Measurements from ENCODE around the gene ADH4. TPM values are rescaled to one million over a fixed set of nuclear protein-coding genes. Genes with fewer than 3 reads are reported as not detected.
A peak's percentile ranks its signal among the peaks of the same experiment; 100 is the strongest.

Gene ADH4
- polyA plus RNA-seq, 1 of the 3 experiments (the other 2 are of a cell fraction): not detected

- H3K4me1 ChIP-seq (ENCODE audit: control insufficient read depth in 1 of 2, insufficient read depth in 2 of 2, low read depth in 1 of 2, low read length in 1 of 2): peaks cover 0 to 5% of the 10 kb centered on the region in 2 experiments; a peak in 2 of 4 replicates
- POLR2A ChIA-PET: no interaction called here
- no peak overlapping the region for H2AFZ ChIP-seq (ENCODE audit: low read depth)
- H3K9me2 ChIP-seq: no peaks in the 10 kb centered on the region
- no peak overlapping the region for H3K4me3 ChIP-seq (ENCODE audit: low read depth in 2 of 2, low read length in 1 of 2)
- no peaks in the 10 kb centered on the region for H3K79me2 ChIP-seq (ENCODE audit: insufficient read depth)
- H3K27me3 ChIP-seq (ENCODE audit: insufficient read depth): no peaks in the 10 kb centered on the region
- DNase-seq: no peak
- no peak overlapping the region for H3K4me2 ChIP-seq
- H3K9me3 ChIP-seq: no peaks in the 10 kb centered on the region
- H3K9ac ChIP-seq: no peak overlapping the region
- H3F3A ChIP-seq (replicated peaks; ENCODE audit: insufficient read depth): no peaks in the 10 kb centered on the region
- H3K36me3 ChIP-seq (replicated peaks in 1 of 2; ENCODE audit: control insufficient read depth in 1 of 2, insufficient read depth in 2 of 2, low read length in 1 of 2): no peaks in the 10 kb centered on the region
- TF ChIP-seq RFX5 (IDR thresholded peaks at IDR 0.05; ENCODE audit: low read length) (no peak), USF1 (IDR thresholded peaks at IDR 0.05; ENCODE audit: borderline replicate concordance, low read depth) (no peak)
- CTCF ChIA-PET: no interaction called here
- H4K20me1 ChIP-seq (ENCODE audit: insufficient read depth): no peaks in the 10 kb centered on the region
- no peak overlapping the region; a peak in 1 of 4 replicates for H3K27ac ChIP-seq (ENCODE audit: low read depth in 2 of 2, low read length in 1 of 2)
Measured at GRCh38 chr4:99136329-99136728, 7.8 kb downstream of the ADH4 start.

GRCh38 chr4:99135541-99136162, 8.4 kb downstream of the ADH4 start:
- H3K4me3 ChIP-seq (ENCODE audit: low read depth in 2 of 2, low read length in 1 of 2): no peak overlapping the region
- H3K27ac ChIP-seq (ENCODE audit: low read depth in 2 of 2, low read length in 1 of 2): peak overlapping the region in 1 of 2 experiments; percentile 22; a peak in 1 of 4 replicates
- peaks cover 0 to 5% of the 10 kb centered on the region in 2 experiments; a peak in 2 of 4 replicates for H3K4me1 ChIP-seq (ENCODE audit: control insufficient read depth in 1 of 2, insufficient read depth in 2 of 2, low read depth in 1 of 2, low read length in 1 of 2)
- H2AFZ ChIP-seq (ENCODE audit: low read depth): no peak overlapping the region
- H3K4me2 ChIP-seq: no peak overlapping the region
- DNase-seq: peak; percentile 36
- POLR2A ChIA-PET: no interaction called here
- no peak overlapping the region for H3K9ac ChIP-seq
- H3K79me2 ChIP-seq (ENCODE audit: insufficient read depth): no peaks in the 10 kb centered on the region
- H4K20me1 ChIP-seq (ENCODE audit: insufficient read depth): no peaks in the 10 kb centered on the region
- H3K27me3 ChIP-seq (ENCODE audit: insufficient read depth): no peaks in the 10 kb centered on the region
- H3K36me3 ChIP-seq (replicated peaks in 1 of 2; ENCODE audit: control insufficient read depth in 1 of 2, insufficient read depth in 2 of 2, low read length in 1 of 2): no peaks in the 10 kb centered on the region
- TF ChIP-seq RCOR1 (IDR thresholded peaks at IDR 0.05; ENCODE audit: low read length) (peak; percentile 26; the same call in 1 of the 2 replicates), GATA2 (CRISPR knock-in tag; IDR thresholded peaks at IDR 0.05) (peak; percentile 61), SIN3A (IDR thresholded peaks at IDR 0.05; ENCODE audit: borderline replicate concordance, low read depth, low read length) (no peak), EP300 (IDR thresholded peaks at IDR 0.05; ENCODE audit: borderline replicate concordance in 1 of 2, low read depth in 1 of 2, low read length in 1 of 2) (peak in 1 of 2 experiments; percentile 35; a peak in 1 of 4 replicates)
- no peaks in the 10 kb centered on the region for H3F3A ChIP-seq (replicated peaks; ENCODE audit: insufficient read depth)
- WGBS (ENCODE audit: low lambda C conversion rate): 39% methylated on average over 3 of the region's 3 CpGs
- H3K9me3 ChIP-seq: no peaks in the 10 kb centered on the region
- no peaks in the 10 kb centered on the region for H3K9me2 ChIP-seq
- CTCF ChIA-PET: no interaction called here

DNA sequence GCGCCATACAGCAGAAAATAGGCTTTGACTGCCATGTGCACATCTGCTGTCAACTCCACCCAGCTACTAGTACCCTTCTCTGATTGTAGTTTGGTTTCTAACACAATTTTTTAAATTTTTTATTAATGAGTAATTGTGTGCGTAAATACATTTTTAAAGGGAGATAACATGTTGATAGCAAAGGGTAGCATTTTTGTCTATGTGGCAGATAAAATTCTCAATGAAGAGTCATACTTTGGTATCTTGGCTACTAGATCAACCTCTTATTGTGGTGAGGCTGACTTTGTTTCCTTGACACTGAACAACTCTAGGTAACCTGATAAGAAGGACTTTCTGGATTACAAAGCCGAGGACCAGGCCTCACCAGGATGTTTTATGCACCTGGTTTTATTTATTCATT, 9.5 kb downstream of the ADH4 start:
- DNase-seq: no peak
- Histone ChIP-seq H3K27ac (ENCODE audit: low read depth in 2 of 2, low read length in 1 of 2) (no peak overlapping the region), H3K4me2 (no peak overlapping the region), H3K9ac (no peak overlapping the region), H3K27me3 (ENCODE audit: insufficient read depth) (no peaks in the 10 kb centered on the region), H2AFZ (ENCODE audit: low read depth) (no peak overlapping the region), H4K20me1 (ENCODE audit: insufficient read depth) (no peaks in the 10 kb centered on the region), H3K79me2 (ENCODE audit: insufficient read depth) (no peaks in the 10 kb centered on the region), H3K4me3 (ENCODE audit: low read depth in 2 of 2, low read length in 1 of 2) (no peak overlapping the region), H3K9me3 (no peaks in the 10 kb centered on the region; the same call in 1 of the 2 replicates), H3K4me1 (ENCODE audit: control insufficient read depth in 1 of 2, insufficient read depth in 2 of 2, low read depth in 1 of 2, low read length in 1 of 2) (peaks cover 0 to 5% of the 10 kb centered on the region in 2 experiments; a peak in 2 of 4 replicates), H3K36me3 (replicated peaks in 1 of 2; ENCODE audit: control insufficient read depth in 1 of 2, insufficient read depth in 2 of 2, low read length in 1 of 2) (no peaks in the 10 kb centered on the region), H3K9me2 (no peaks in the 10 kb centered on the region), H3F3A (replicated peaks; ENCODE audit: insufficient read depth) (no peaks in the 10 kb centered on the region)
- TF ChIP-seq RAD21 (IDR thresholded peaks at IDR 0.05; ENCODE audit: low read length) (no peak), ZBTB33 (IDR thresholded peaks at IDR 0.05; ENCODE audit: borderline replicate concordance, low read depth) (no peak), SIN3A (IDR thresholded peaks at IDR 0.05; ENCODE audit: borderline replicate concordance, low read depth, low read length) (no peak), MAX (IDR thresholded peaks at IDR 0.05; ENCODE audit: low read depth) (no peak), JUND (IDR thresholded peaks at IDR 0.05) (no peak), MEF2A (IDR thresholded peaks at IDR 0.05; ENCODE audit: borderline replicate concordance, low read depth) (no peak), CTCF (IDR thresholded peaks at IDR 0.05) (no peak), ELF1 (IDR thresholded peaks at IDR 0.05) (no peak), FOXJ3 (CRISPR knock-in tag; IDR thresholded peaks at IDR 0.05) (no peak), RCOR1 (IDR thresholded peaks at IDR 0.05; ENCODE audit: low read length) (no peak), TCF12 (IDR thresholded peaks at IDR 0.05) (no peak), GABPA (IDR thresholded peaks at IDR 0.05; ENCODE audit: low read depth) (no peak), POLR2AphosphoS5 (IDR thresholded peaks at IDR 0.05; ENCODE audit: low read depth, low read length) (no peak)
- POLR2A ChIA-PET: no interaction called here
- WGBS (ENCODE audit: low lambda C conversion rate): 68% methylated on average over 3 of the region's 3 CpGs
- CTCF ChIA-PET: interaction anchor here (2.7 kb wide), 1 partner anchor 270 kb away, joined by 6 read pairs; no protein-coding TSS in a partner anchor
